GM12878 (cell line): ENCODE data around the gene ZNF48. TPM values are rescaled to one million over a fixed set of nuclear protein-coding genes. Genes with fewer than 3 reads are reported as not detected.
A peak's percentile ranks its signal among the peaks of the same experiment; 100 is the strongest.

Source experiments
- CTCF ChIP-seq, 3 experiments: IDR thresholded peaks in 2 of 3; conservative IDR thresholded peaks in 1 of 3; 2 replicates each; pipeline ENCODE4 v1.5.1; 2011; ENCODE audit warnings: low read depth in 3 of 3, low read length in 3 of 3, mild to moderate bottlenecking in 3 of 3, control low read depth in 2 of 3, moderate library complexity in 2 of 3, inconsistent platforms in 1 of 3, mixed read lengths in 1 of 3; ENCODE audit not compliant: control insufficient read depth in 2 of 3, insufficient read depth in 1 of 3; ENCODE audit errors: extremely low read depth in 1 of 3
- EED ChIP-seq: sonication (generic); IDR thresholded peaks from 2 replicates; pipeline ENCODE4 v1.6.1; 2016; ENCODE audit warnings: antibody characterized with exemption, low read depth
- EP300 ChIP-seq, 2 experiments: fragments of 150-350 bp in 1 of 2; IDR thresholded peaks; 2 replicates each; pipeline ENCODE4 v1.6.1; 2011 to 2012; ENCODE audit warnings: low read depth in 2 of 2, low read length in 2 of 2, borderline replicate concordance in 1 of 2, improper control_type of control experiment in 1 of 2, inconsistent platforms in 1 of 2; ENCODE audit not compliant: control insufficient read depth in 1 of 2
- HCFC1 ChIP-seq: fragments of 150-350 bp; IDR thresholded peaks from 2 replicates; pipeline ENCODE4 v1.6.1; 2014; ENCODE audit warnings: low read length
- KDM1A ChIP-seq: fragments of 200-600 bp; sonication (generic); IDR thresholded peaks from 2 replicates; pipeline ENCODE4 v1.6.1; 2016; ENCODE audit warnings: borderline replicate concordance
- NBN ChIP-seq: fragments of 450-650 bp; IDR thresholded peaks from 2 replicates; pipeline ENCODE4 v1.6.1; 2016
- NFYA ChIP-seq: IDR thresholded peaks from 2 replicates; pipeline ENCODE4 v1.6.1; 2011; ENCODE audit warnings: low read depth, mild to moderate bottlenecking, low read length, improper control_type of control experiment, borderline replicate concordance
- NKRF ChIP-seq: fragments of 450-650 bp; conservative IDR thresholded peaks from 2 replicates; pipeline ENCODE4 v1.6.1; 2017; ENCODE audit warnings: mild to moderate bottlenecking, moderate library complexity
- NR2C1 ChIP-seq: fragments of 450-650 bp; IDR thresholded peaks from 2 replicates; pipeline ENCODE4 v1.6.1; 2017; ENCODE audit warnings: antibody characterized with exemption, mild to moderate bottlenecking, moderate library complexity
- NR2C2 ChIP-seq: IDR thresholded peaks from 2 replicates; pipeline ENCODE4 v1.6.1; 2011; ENCODE audit warnings: borderline replicate concordance, low read depth; ENCODE audit not compliant: control insufficient read depth, insufficient read length
- NRF1 ChIP-seq: conservative IDR thresholded peaks from 2 replicates; pipeline ENCODE4 v1.6.1; 2011; ENCODE audit warnings: mild to moderate bottlenecking, low read depth, low read length, improper control_type of control experiment
- RB1 ChIP-seq: fragments of 450-650 bp; formaldehyde crosslinking; IDR thresholded peaks from 2 replicates; pipeline ENCODE4 v1.6.1; 2017; ENCODE audit warnings: mild to moderate bottlenecking, borderline replicate concordance
- SIN3A ChIP-seq: IDR thresholded peaks from 2 replicates; pipeline ENCODE4 v1.6.1; 2012; ENCODE audit warnings: low read depth, low read length, improper control_type of control experiment
- SPI1 ChIP-seq: IDR thresholded peaks from 2 replicates; pipeline ENCODE4 v1.6.1; 2011; ENCODE audit warnings: low read depth, mild to moderate bottlenecking, low read length, moderate library complexity, borderline replicate concordance; ENCODE audit not compliant: insufficient read depth
- SRF ChIP-seq, 2 experiments: IDR thresholded peaks; 2 replicates each; pipeline ENCODE4 v1.6.1; 2011; ENCODE audit warnings: low read depth in 2 of 2, low read length in 2 of 2, mild to moderate bottlenecking in 1 of 2, moderate library complexity in 1 of 2
- USF1 ChIP-seq: IDR thresholded peaks from 2 replicates; pipeline ENCODE4 v1.6.1; 2011; ENCODE audit warnings: borderline replicate concordance, low read depth, mild to moderate bottlenecking, moderate library complexity, mixed read lengths, low read length; ENCODE audit not compliant: insufficient read depth; ENCODE audit errors: extremely low read length
- ZNF207 ChIP-seq: fragments of 450-650 bp; IDR thresholded peaks from 2 replicates; pipeline ENCODE4 v1.6.1; 2014; ENCODE audit warnings: antibody characterized with exemption, mild to moderate bottlenecking, borderline replicate concordance
- polyA plus RNA-seq, 11 experiments: library from polyadenylated mRNA; depleted of rRNA in 4 of 11; unstranded in 6 of 11; stranded (reverse) in 5 of 11; fragments of >200 nt; fragmentation: Nextera tagmentation in 4 of 11; fragmentation: Illumina TruSeq in 1 of 11; extraction: Ambion mirVana in 4 of 11; extraction: Trizol in 1 of 11; gene quantifications; 1 replicate in 1 of 11; 2 replicates in 10 of 11; pipeline versions ENCODE4 v1.2.1 to v1.2.3, GENCODE V29; 2011 to 2016; ENCODE audit warnings: inconsistent platforms in 2 of 11, missing spikeins in 2 of 11, low read depth in 1 of 11
- total RNA-seq, 4 experiments: library from RNA; depleted of rRNA in 3 of 4; stranded (reverse); fragments of >200 nt in 3 of 4; fragmentation: Illumina TruSeq in 1 of 4; extraction: Trizol in 1 of 4; gene quantifications; 2 replicates each; pipeline versions ENCODE4 v1.2.1 to v1.2.3, GENCODE V29; 2013 to 2021
- TF ChIP-seq, protein P1 (sequence below): IDR thresholded peaks from 2 replicates; pipeline ENCODE4 v1.6.1; 2012; ENCODE audit warnings: low read depth, low read length, improper control_type of control experiment
- TF ChIP-seq, protein P2 (sequence below): fragments of 450-650 bp; formaldehyde crosslinking; IDR thresholded peaks from 2 replicates; pipeline ENCODE4 v1.5.0; 2022; ENCODE audit warnings: mild to moderate bottlenecking, missing genetic modification characterization

The ZNF48 gene
- total and polyA plus RNA-seq, 10 of the 15 experiments (the other 5 are each of a cell fraction or from before 2014, with no cell fraction given) = 0.14 to 12.0 (median 4.2) TPM

DNA sequence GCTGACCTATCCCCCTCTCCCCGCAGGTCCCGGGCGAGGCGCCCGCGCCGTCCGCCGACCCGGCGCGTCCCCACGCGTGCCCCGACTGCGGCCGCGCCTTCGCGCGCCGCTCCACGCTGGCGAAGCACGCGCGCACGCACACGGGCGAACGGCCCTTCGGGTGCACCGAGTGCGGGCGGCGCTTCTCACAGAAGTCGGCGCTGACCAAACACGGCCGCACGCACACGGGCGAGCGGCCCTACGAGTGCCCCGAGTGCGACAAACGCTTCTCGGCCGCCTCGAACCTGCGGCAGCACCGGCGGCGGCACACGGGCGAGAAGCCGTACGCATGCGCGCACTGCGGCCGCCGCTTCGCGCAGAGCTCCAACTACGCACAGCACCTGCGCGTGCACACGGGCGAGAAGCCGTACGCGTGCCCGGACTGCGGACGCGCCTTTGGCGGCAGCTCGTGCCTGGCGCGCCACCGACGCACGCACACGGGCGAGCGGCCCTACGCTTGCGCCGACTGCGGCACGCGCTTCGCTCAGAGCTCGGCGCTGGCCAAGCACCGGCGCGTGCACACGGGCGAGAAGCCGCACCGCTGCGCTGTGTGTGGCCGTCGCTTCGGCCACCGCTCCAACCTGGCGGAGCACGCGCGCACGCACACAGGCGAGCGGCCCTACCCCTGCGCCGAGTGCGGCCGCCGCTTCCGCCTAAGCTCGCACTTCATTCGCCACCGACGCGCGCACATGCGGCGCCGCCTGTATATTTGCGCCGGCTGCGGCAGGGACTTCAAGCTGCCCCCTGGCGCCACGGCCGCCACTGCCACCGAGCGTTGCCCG is 22.5 kb downstream of the ZNF48 start (continued):
- TF ChIP-seq EP300 (IDR thresholded peaks at IDR 0.05; ENCODE audit: borderline replicate concordance in 1 of 2, control insufficient read depth in 1 of 2, low read depth in 2 of 2, low read length in 2 of 2) = peak in 1 of 2 experiments; percentile 33; a peak in 1 of 4 replicates
- TF ChIP-seq, protein P1, sequence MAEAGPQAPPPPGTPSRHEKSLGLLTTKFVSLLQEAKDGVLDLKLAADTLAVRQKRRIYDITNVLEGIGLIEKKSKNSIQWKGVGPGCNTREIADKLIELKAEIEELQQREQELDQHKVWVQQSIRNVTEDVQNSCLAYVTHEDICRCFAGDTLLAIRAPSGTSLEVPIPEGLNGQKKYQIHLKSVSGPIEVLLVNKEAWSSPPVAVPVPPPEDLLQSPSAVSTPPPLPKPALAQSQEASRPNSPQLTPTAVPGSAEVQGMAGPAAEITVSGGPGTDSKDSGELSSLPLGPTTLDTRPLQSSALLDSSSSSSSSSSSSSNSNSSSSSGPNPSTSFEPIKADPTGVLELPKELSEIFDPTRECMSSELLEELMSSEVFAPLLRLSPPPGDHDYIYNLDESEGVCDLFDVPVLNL = no peak
- TF ChIP-seq NKRF = peak; percentile 43; the same call in 1 of the 2 replicates
- no peak for TF ChIP-seq SPI1
- TF ChIP-seq RB1 = 0 out of 2 replicates have a peak, but pooled peaks have one; percentile 68
- no peak for TF ChIP-seq NFYA
- no peak for TF ChIP-seq NR2C1
- peak; percentile 81 for TF ChIP-seq NRF1
- no peak for TF ChIP-seq KDM1A
- peak in 2 of 3 experiments; percentile 29 to 33; a peak in 3 of 6 replicates for TF ChIP-seq CTCF (IDR thresholded peaks at IDR 0.05 in 2 of 3, conservative IDR thresholded peaks at IDR 0.05 in 1 of 3; ENCODE audit: control insufficient read depth in 2 of 3, extremely low read depth in 1 of 3, insufficient read depth in 1 of 3, low read depth in 3 of 3, low read length in 3 of 3)
- TF ChIP-seq NR2C2 = no peak
- no peak for TF ChIP-seq EED
- TF ChIP-seq USF1 = no peak
- TF ChIP-seq, protein P2, sequence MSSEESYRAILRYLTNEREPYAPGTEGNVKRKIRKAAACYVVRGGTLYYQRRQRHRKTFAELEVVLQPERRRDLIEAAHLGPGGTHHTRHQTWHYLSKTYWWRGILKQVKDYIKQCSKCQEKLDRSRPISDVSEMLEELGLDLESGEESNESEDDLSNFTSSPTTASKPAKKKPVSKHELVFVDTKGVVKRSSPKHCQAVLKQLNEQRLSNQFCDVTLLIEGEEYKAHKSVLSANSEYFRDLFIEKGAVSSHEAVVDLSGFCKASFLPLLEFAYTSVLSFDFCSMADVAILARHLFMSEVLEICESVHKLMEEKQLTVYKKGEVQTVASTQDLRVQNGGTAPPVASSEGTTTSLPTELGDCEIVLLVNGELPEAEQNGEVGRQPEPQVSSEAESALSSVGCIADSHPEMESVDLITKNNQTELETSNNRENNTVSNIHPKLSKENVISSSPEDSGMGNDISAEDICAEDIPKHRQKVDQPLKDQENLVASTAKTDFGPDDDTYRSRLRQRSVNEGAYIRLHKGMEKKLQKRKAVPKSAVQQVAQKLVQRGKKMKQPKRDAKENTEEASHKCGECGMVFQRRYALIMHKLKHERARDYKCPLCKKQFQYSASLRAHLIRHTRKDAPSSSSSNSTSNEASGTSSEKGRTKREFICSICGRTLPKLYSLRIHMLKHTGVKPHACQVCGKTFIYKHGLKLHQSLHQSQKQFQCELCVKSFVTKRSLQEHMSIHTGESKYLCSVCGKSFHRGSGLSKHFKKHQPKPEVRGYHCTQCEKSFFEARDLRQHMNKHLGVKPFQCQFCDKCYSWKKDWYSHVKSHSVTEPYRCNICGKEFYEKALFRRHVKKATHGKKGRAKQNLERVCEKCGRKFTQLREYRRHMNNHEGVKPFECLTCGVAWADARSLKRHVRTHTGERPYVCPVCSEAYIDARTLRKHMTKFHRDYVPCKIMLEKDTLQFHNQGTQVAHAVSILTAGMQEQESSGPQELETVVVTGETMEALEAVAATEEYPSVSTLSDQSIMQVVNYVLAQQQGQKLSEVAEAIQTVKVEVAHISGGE (CRISPR knock-in tag) = no peak; the same call in 1 of the 2 replicates
- no peak for TF ChIP-seq NBN
- TF ChIP-seq ZNF207 = peak; percentile 62
- no peak for TF ChIP-seq SIN3A
- TF ChIP-seq SRF (IDR thresholded peaks at IDR 0.05; ENCODE audit: low read depth in 2 of 2, low read length in 2 of 2) = no peak
- no peak; the same call in 1 of the 2 replicates for TF ChIP-seq HCFC1
